Measurements from ENCODE around the gene MYBPHL. TPM values are rescaled to one million over a fixed set of nuclear protein-coding genes. Genes with fewer than 3 reads are reported as not detected.

MYBPHL gene
- total and polyA plus RNA-seq, 2 of the 13 experiments (the other 11 are each of a cell fraction or from before 2014, with no cell fraction given) = 3.7 to 3.8 TPM

GRCh38 chr1:109298666-109299557 is 7.9 kb downstream of the MYBPHL start (continued):
- no peak for TF ChIP-seq MAZ (IDR thresholded peaks at IDR 0.05; ENCODE audit: borderline replicate concordance, low read depth, low read length)
- TF ChIP-seq MAZ (CRISPR knock-in tag; IDR thresholded peaks at IDR 0.05; ENCODE audit: low read depth) = 0 out of 2 replicates have a peak, but pooled peaks have one; percentile 50
- no peak for TF ChIP-seq ZNF747 (CRISPR knock-in tag; IDR thresholded peaks at IDR 0.05; ENCODE audit: borderline replicate concordance)
- no peak for TF ChIP-seq ZMYM4 (CRISPR knock-in tag; IDR thresholded peaks at IDR 0.05)
- TF ChIP-seq SAFB2 (CRISPR knock-in tag; IDR thresholded peaks at IDR 0.05; ENCODE audit: borderline replicate concordance, low read depth) = no peak
- peak; percentile 65; the same call in 1 of the 2 replicates for TF ChIP-seq SP4 (CRISPR knock-in tag; IDR thresholded peaks at IDR 0.05)
- TF ChIP-seq PAXIP1 (CRISPR knock-in tag; conservative IDR thresholded peaks at IDR 0.05) = peak; percentile 90
- TF ChIP-seq POGK (CRISPR knock-in tag; conservative IDR thresholded peaks at IDR 0.05) = peak; percentile 43
- no peak for TF ChIP-seq RFXANK (CRISPR knock-in tag; IDR thresholded peaks at IDR 0.05)
- peak; percentile 45; the same call in 1 of the 2 replicates for TF ChIP-seq KLF11 (CRISPR knock-in tag; IDR thresholded peaks at IDR 0.05)
- peak; percentile 48; the same call in 1 of the 2 replicates for TF ChIP-seq KAT7 (CRISPR knock-in tag; IDR thresholded peaks at IDR 0.05; ENCODE audit: borderline replicate concordance)
- TF ChIP-seq FOXA1 (IDR thresholded peaks at IDR 0.05) = peak; percentile 88; the same call in 1 of the 2 replicates
- TF ChIP-seq FOXA1 (CRISPR knock-in tag; IDR thresholded peaks at IDR 0.05) = peak; percentile 94
- no peak for TF ChIP-seq ATAD3A (CRISPR knock-in tag; IDR thresholded peaks at IDR 0.05)
- TF ChIP-seq HES4 (CRISPR knock-in tag; IDR thresholded peaks at IDR 0.05; ENCODE audit: borderline replicate concordance) = peak; percentile 82; the same call in 1 of the 2 replicates
- TF ChIP-seq NR2F6 (IDR thresholded peaks at IDR 0.05) = peak; percentile 75
- TF ChIP-seq NR2F6 (CRISPR knock-in tag; IDR thresholded peaks at IDR 0.05) = peak; percentile 72; the same call in 1 of the 2 replicates
- no peak for TF ChIP-seq ARID2 (CRISPR knock-in tag; IDR thresholded peaks at IDR 0.05; ENCODE audit: borderline replicate concordance)
- TF ChIP-seq ATF7 (IDR thresholded peaks at IDR 0.05) = peak; percentile 93
- TF ChIP-seq ATF7 (CRISPR knock-in tag; IDR thresholded peaks at IDR 0.05) = peak; percentile 84
